Renal cortical epithelial cell (primary cell): ENCODE results near the gene CLCN2. TPM values are rescaled to one million over a fixed set of nuclear protein-coding genes. Genes with fewer than 3 reads are reported as not detected.

Experiments used
- DNase-seq: peaks from one replicate; pipeline ENCODE4 v3.0.0-alpha.2; 2011; ENCODE audit warnings: low read depth
- total RNA-seq: library from RNA; depleted of rRNA; stranded (reverse); fragments of >200 nt; gene quantifications from 2 replicates; pipeline ENCODE4 v1.2.3, GENCODE V29; 2014

Gene CLCN2
- total RNA-seq, 1 donor from 2014 or later = 3.5 TPM

DNA sequence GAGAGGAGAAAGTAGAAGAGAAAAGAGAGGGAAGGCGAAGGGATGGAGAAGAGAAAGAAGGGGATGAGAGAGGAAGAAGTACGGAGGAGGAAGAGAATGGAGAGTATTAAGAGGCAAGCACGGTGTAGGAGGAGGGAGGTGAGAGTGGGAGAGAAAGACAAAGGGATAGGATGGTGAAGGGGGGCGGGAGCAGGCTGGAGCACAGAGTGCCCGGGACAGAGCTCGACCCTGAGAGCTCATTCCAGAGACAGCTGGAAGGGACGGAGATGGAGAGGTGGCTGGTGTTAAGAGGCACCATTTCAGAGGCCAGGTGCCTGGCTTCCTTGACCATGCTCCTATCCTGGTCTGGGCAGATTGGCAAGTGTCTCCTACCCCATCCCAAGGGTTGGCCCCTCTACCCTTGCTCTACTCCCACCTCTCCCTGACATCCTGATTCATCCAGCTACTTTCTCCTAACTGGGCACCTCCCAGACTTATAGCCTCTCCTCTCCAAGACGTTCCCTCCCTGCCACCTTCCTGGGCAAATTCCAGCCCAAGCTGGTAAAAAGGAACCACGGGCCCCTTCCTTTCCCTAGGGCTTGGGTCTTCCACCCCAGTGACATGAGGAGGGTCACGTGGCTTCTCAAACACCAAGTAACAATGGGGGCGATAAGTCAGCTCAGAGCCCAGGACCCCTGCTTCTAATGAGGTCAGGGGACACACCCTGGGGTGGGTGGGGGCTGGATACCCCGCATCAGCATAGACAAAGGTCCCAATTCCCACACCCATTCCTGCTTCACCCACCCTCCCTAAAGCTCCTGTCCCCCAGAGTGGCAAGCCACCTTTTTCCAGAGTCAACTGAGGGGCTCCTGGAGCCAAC is 1.1 kb downstream of the CLCN2 start:
- no peak for DNase-seq

GRCh38 chr3:184359610-184360009 is 1.8 kb downstream of the CLCN2 start:
- DNase-seq = no peak

DNA sequence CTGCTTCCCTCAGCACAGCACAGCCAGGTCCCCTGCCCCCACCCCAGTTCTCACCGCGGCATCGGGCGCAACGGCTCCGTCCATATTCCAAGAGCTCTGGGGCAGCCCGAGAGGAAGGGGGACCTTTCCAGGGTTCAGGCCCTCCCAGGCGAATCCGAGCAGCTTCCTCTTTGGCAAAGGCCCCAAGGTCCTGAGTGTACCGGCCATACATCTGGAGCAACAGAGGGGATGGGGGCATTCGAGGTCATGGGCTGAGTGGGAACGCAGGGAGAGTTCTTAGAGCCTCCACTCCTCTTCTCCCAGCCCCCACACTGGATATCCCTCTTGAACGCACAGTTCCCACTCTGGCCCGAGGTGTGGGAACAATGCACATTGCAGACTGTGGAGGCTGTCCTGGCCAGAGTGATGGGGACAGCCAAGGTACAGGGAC is 2.5 kb downstream of the CLCN2 start:
- no peak for DNase-seq

GRCh38 chr3:184358124-184358767 is 3.2 kb downstream of the CLCN2 start:
- DNase-seq = no peak

- DNase-seq = no peak
Measured at GRCh38 chr3:184357248-184358123, 3.9 kb downstream of the CLCN2 start.

DNA sequence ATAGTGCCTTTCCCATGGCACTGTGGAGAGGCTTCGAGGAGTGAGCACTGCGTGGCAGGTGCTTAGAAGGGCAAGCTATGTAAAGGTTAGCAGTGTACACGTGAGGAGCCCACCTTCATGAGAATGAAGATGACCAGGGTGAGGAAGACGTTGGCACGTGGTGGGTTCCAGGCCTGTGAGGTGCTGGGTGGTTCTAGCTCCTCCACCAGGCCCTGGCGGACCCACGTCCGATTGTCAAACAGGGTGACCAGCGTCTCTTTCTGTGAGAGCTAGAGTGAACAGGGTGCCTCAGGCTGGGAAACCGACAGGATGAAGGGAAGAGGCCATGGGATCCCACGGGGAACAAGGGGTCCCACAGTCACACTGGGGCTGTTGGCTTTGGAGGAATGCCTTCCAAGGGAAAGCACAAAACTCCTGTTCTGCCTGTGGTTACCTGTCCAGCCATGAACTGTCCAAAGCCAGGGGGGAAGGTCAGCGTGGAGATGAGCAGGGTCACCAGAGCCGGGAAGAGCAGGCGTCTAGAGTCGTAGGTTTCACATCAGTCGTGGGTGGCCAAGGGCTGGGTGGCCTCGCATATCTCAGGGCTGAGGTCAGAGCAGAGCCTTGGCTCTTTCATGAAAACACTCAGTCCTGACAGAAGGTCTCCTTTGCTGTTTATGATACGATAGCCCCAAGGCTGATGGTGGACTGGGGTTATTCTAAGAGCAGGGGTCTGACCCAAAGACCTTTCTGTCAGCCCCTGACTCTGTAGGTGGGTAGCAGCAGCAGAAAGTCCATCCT is 6.0 kb downstream of the CLCN2 start:
- no peak for DNase-seq

DNA sequence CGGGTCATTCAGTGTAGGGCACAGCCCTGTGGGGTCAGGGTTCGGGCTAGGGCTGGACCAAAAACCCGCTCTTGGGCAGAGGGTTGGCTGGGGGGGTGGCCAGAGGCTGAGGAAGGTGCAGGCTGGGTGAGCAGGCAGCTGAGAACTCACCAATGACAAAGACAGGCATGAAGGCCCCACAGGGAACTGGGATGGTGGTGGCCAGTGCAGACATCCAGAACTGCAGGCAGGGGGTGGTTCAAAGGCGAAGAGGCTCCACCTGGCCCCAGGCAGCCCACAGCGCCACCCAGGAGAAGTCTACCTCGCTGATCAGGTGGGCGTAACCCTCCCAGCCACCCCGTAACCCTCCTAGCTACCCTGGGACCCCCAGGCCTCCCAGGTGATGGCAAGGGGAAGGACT is 6.7 kb downstream of the CLCN2 start:
- no peak for DNase-seq

DNA sequence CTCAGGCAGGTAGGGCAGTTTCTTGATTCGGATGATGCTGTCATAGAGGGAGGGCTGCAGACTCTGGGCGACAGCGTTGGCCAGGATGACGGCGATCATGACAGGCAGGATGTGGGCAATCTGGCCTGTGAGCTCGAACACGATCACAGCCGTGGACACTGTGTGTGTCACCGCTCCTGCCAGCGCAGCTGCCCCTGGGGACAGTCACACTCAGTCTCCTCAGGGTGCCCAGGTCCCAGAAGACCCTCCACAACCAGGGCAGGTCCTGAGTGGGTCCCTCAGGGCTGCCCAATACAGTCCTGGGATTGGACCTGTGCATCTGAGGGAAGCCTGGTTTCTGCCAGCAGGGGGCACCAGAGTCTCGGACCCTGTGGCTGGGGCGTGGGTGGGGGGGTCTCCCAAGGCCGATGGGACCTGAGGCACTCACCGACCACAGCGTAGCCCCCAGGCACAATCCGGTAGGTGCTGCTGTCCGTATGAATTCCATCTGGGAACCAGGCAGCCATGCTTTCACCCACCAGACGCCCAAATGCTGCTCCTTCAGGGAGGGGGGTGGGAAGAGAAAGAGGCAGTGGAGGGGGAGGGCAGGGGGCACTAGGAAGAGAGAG is 7.2 kb downstream of the CLCN2 start:
- no peak for DNase-seq

DNA sequence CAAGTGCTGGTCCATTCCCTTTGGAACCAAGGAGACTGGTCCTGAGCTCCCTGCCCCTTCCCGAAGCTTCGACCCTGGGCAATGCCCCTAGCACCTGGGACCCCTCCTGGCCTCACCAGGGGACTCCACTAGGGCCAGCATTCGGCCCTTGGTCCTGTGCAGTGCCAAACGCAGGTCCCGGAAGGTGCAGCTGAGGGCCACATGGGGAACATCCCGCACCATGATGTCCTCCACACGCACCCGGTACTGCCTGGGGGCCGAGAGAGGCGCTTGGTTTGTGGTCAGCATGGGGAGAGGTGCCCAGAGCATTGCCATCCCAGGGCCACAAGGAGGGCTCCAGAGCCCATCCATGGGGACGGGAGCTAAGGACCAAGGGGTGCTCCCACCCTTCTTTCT is 7.9 kb downstream of the CLCN2 start:
- DNase-seq = no peak

DNA sequence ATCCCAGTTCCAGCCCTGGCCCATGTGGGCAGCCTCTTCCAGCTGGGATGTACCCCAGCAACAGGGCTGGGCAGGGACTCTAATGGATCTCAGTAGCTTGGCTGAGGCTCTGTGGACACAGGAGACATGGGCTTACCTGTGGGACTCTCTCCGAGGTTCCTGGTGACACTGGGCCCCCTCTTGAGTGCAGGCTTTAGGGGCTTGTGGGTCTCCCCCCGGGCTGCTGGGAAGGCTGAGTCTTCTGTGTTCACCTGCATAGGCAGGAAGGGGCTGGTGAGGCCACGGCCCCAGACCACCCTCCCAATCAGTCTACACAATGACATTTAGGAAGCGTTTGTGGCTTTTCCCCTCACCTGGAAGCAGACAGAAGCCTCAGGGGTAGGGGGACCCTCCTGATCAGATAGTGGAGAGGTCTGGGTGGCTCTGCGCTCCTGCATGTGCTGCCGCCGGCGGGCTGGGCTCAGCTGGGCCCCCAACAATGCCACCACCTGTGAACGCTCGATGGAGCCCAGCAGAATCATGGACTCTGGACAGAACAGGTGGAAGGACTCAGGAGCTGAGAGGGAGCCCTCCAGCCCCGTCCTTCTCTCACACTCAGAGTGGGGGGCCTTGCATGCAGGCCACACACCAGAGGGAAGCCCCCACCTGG is 8.4 kb downstream of the CLCN2 start:
- DNase-seq = no peak

DNA sequence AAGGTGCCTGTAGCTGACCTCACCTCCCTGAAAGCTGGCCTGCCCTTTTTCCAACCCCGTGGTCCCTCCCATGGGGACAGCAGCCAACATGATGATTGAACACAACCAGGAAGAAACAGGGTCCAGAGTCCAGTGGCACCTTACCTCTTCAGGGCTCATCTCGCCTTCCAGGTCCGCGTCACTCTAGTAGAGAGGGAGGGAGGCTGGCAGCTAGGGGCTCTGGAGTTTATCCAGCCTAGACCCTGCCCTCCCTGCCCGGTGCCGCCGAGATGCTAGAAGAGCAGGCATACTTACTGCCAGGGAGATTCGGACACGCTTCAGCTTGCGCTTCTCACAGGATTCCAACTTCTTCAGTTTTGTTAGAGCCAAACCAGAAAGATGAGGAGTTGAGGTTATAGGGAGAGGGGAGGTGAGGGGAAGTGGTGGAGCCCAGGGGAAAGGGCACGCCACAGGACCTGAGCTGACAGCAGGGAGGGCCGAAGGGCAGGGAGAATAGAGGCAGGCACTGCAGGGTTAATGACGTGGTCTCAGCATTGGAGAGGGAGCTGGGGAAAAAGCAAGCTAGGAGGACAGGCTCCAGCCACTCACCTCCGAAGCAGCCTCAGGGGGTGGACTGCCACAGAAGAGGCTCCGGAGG is 9.1 kb downstream of the CLCN2 start:
- DNase-seq = no peak

GRCh38 chr3:184351511-184352148 is 9.8 kb downstream of the CLCN2 start:
- no peak for DNase-seq

DNA sequence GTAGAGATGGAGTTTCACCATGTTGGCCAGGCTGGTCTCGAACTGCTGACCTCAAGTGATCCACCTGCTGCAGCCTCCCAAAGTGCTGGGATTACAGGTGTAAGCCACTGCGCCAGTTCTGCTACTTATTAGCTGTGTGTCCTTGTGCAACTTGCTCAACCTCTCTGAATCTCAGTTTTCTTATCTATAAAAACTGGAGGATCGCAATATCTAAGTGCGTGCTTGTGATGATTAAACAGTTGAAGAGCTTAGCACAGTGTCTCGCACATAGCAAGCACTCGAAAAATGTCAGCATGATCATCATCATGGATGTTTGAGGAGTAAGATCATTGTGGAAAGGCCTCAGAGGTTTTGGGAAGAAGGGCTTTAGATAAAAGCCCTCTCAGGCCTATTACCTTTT is 10.8 kb downstream of the CLCN2 start:
- DNase-seq = no peak

- peak; percentile 41 for DNase-seq
Measured at GRCh38 chr3:184349563-184350470, 11.6 kb downstream of the CLCN2 start.

- DNase-seq = no peak
Measured at GRCh38 chr3:184348057-184348382, 13.4 kb downstream of the CLCN2 start.

DNA sequence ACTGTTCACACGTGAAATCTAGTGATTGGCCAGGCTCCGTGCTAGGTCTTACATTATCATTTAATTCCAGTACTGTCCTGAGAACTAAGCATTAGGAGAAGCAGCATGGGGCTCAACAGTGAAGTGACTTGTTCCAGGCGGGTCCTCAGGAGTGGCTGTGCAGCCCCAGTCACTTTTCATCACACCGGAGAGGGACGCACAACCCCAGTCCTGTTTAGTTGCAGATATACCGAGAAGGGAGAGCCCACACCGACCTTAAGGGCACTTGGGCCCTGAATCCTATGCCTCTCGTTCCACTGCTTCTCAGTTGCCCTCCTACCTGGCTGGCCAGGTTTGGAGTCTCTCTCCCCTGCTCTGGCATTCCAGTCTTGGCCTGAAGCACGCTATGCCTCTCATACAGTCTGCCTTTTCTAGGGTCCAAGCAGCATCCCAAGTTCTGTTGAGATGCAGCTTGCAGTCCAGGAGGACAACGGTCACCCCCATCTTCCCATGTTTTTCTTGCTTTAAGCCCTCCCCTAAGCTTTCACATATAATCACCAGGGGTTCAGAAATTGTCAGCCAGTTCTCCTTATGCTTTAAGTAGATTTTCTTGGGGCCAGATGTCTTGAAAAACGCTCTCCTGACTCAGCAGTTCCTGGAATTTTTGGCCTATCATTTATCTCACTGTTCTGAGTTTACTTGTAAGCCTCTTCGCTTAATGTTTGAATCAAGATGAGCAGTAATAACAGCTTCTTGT is 13.9 kb downstream of the CLCN2 start:
- DNase-seq = no peak

GRCh38 chr3:184346480-184347190 is 14.8 kb downstream of the CLCN2 start:
- DNase-seq = no peak
